ENCODE data around the gene CAPRIN2.

- no peak for TF ChIP-seq POLR2A (IDR thresholded peaks at IDR 0.05)
- TF ChIP-seq, protein P1, sequence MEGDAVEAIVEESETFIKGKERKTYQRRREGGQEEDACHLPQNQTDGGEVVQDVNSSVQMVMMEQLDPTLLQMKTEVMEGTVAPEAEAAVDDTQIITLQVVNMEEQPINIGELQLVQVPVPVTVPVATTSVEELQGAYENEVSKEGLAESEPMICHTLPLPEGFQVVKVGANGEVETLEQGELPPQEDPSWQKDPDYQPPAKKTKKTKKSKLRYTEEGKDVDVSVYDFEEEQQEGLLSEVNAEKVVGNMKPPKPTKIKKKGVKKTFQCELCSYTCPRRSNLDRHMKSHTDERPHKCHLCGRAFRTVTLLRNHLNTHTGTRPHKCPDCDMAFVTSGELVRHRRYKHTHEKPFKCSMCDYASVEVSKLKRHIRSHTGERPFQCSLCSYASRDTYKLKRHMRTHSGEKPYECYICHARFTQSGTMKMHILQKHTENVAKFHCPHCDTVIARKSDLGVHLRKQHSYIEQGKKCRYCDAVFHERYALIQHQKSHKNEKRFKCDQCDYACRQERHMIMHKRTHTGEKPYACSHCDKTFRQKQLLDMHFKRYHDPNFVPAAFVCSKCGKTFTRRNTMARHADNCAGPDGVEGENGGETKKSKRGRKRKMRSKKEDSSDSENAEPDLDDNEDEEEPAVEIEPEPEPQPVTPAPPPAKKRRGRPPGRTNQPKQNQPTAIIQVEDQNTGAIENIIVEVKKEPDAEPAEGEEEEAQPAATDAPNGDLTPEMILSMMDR (IDR thresholded peaks at IDR 0.05): no peak
Measured at GRCh38 chr12:30782316-30783173, 27.8 kb upstream of the CAPRIN2 start.

Measured in testis (tissue), 2 donors.